Prostate gland (tissue), 2 donors: ENCODE results near the gene WDR91. TPM values are rescaled to one million over a fixed set of nuclear protein-coding genes. Genes with fewer than 3 reads are reported as not detected.
"Not testable (repeated sequence)": the region's sequence is repeated elsewhere in the genome, so short reads cannot be mapped to it uniquely, and the experiment has no call there.

Experiments
- DNase-seq: peaks from one replicate; pipeline ENCODE4 v3.0.0-alpha.2; 2019; ENCODE audit warnings: low spot score
- H3K27ac ChIP-seq, 2 donors: fragments of 200-600 bp; sonication (generic); 2 replicates each; pipeline ENCODE4 v1.5.1; 2017 to 2019
- H3K27me3 ChIP-seq: fragments of 200-600 bp; sonication (generic); replicated peaks from 2 replicates; pipeline ENCODE4 v1.5.1; 2019; ENCODE audit not compliant: insufficient read depth
- H3K36me3 ChIP-seq, 2 donors: fragments of 200-600 bp; sonication (generic); 1 replicate in 1 of 2; 2 replicates in 1 of 2; pipeline versions ENCODE4 v1.5.1 to v1.8.1; 2017 to 2019
- H3K4me1 ChIP-seq: fragments of 200-600 bp; sonication (generic); replicated peaks from 2 replicates; pipeline ENCODE4 v1.5.1; 2019
- H3K4me3 ChIP-seq, 2 donors: fragments of 200-600 bp; sonication (generic); 2 replicates each; pipeline ENCODE4 v1.5.1; 2017 to 2019
- H3K9me3 ChIP-seq: fragments of 200-600 bp; sonication (generic); 2 replicates; pipeline ENCODE4 v1.5.1; 2017
- POLR2A ChIP-seq: fragments of 450-650 bp; IDR thresholded peaks from one replicate; pipeline ENCODE4 v1.6.1; 2016; ENCODE audit warnings: antibody characterized with exemption, mild to moderate bottlenecking
- POLR2AphosphoS5 ChIP-seq: sonication (generic); formaldehyde crosslinking; IDR thresholded peaks from one replicate; pipeline ENCODE4 v1.6.1; 2017; ENCODE audit warnings: antibody characterized with exemption
- WGBS: methylation state at CpG from one replicate; pipeline ENCODE4 v1.1.5; 2018; 5-methylcytosine and 5-hydroxymethylcytosine counted together
- intact Hi-C: fragments of 100-400 bp; cut with DNase I; formaldehyde crosslinking; loops from one replicate; pipeline ENCODE4 v1.14.2; 2022
- total RNA-seq, 2 donors: library from RNA; depleted of rRNA; stranded (reverse); fragments of >200 nt; gene quantifications; one replicate each; pipeline ENCODE4 v1.1.0, GENCODE V29; 2016
- TF ChIP-seq, protein P1 (sequence below), 4 experiments: fragments of 200-600 bp in 2 of 4; fragments of 450-650 bp in 2 of 4; sonication (generic) in 2 of 4; IDR thresholded peaks; 1 replicate in 3 of 4; 2 replicates in 1 of 4; pipeline ENCODE4 v1.5.1; 2016 to 2019; ENCODE audit warnings: antibody characterized with exemption in 4 of 4, mild to moderate bottlenecking in 2 of 4, moderate library complexity in 2 of 4

The WDR91 gene
- total RNA-seq, 2 donors from 2014 or later, result 13.6 to 49.1 TPM

- DNase-seq, result no peak
- H3K27ac ChIP-seq, result no peak overlapping the region
- H3K27me3 ChIP-seq, result no peaks in the 10 kb centered on the region
- 89% methylated on average over 13 of the region's 13 CpGs for WGBS
- TF ChIP-seq, protein P1, sequence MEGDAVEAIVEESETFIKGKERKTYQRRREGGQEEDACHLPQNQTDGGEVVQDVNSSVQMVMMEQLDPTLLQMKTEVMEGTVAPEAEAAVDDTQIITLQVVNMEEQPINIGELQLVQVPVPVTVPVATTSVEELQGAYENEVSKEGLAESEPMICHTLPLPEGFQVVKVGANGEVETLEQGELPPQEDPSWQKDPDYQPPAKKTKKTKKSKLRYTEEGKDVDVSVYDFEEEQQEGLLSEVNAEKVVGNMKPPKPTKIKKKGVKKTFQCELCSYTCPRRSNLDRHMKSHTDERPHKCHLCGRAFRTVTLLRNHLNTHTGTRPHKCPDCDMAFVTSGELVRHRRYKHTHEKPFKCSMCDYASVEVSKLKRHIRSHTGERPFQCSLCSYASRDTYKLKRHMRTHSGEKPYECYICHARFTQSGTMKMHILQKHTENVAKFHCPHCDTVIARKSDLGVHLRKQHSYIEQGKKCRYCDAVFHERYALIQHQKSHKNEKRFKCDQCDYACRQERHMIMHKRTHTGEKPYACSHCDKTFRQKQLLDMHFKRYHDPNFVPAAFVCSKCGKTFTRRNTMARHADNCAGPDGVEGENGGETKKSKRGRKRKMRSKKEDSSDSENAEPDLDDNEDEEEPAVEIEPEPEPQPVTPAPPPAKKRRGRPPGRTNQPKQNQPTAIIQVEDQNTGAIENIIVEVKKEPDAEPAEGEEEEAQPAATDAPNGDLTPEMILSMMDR (IDR thresholded peaks at IDR 0.05), result no peak
- TF ChIP-seq POLR2A, result no peak
- TF ChIP-seq POLR2AphosphoS5, result no peak
- intact Hi-C loops, result no loop called here
- H3K4me3 ChIP-seq, result no peak overlapping the region
- no peaks in the 10 kb centered on the region for H3K9me3 ChIP-seq
- H3K36me3 ChIP-seq, result no peaks in the 10 kb centered on the region
- no peaks in the 10 kb centered on the region for H3K4me1 ChIP-seq
Measured at GRCh38 chr7:135178364-135178763, 33.0 kb downstream of the WDR91 start.

GRCh38 chr7:135177028-135177696 lies 34.2 kb downstream of the WDR91 start:
- TF ChIP-seq POLR2A (no peak), POLR2AphosphoS5 (no peak)
- TF ChIP-seq, protein P1 (IDR thresholded peaks at IDR 0.05), result no peak
- WGBS, result 85% methylated on average over 9 of the region's 9 CpGs
- no peaks in the 10 kb centered on the region for H3K36me3 ChIP-seq
- no peaks in the 10 kb centered on the region for H3K27me3 ChIP-seq
- no peaks in the 10 kb centered on the region for H3K9me3 ChIP-seq
- H3K4me1 ChIP-seq, result no peaks in the 10 kb centered on the region
- intact Hi-C loops, result no loop called here
- DNase-seq, result no peak
- H3K4me3 ChIP-seq, result no peak overlapping the region
- H3K27ac ChIP-seq, result no peak overlapping the region

- Histone ChIP-seq H3K36me3 (no peaks in the 10 kb centered on the region), H3K4me3 (no peak overlapping the region), H3K9me3 (no peaks in the 10 kb centered on the region), H3K27ac (no peak overlapping the region), H3K4me1 (no peaks in the 10 kb centered on the region), H3K27me3 (no peaks in the 10 kb centered on the region)
- intact Hi-C loops, result no loop called here
- WGBS, result 80% methylated on average over 6 of the region's 6 CpGs
- no peak for TF ChIP-seq POLR2AphosphoS5
- no peak for TF ChIP-seq POLR2A
- TF ChIP-seq, protein P1 (IDR thresholded peaks at IDR 0.05), result no peak
- DNase-seq, result no peak
Measured at GRCh38 chr7:135175931-135176330, 35.4 kb downstream of the WDR91 start.

DNA sequence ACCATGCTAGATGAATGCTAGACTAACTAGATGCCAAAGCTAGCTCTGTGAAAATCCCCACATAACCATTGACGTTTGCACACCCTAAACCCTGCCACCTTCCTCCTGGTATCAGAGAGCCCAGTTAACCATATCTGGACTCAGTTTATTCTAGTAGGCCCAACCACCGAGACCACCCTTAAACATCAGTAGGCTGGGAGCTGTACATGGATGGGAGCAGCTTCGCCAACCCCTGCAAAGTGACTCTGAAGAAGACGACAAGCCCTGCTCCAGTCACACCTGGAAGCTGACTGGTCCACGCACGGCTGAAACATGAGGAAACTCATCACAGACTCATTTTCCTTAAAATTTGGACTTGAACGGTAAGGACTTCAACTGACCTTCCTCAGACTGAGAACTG lies 36.4 kb downstream of the WDR91 start:
- Histone ChIP-seq H3K36me3 (no peaks in the 10 kb centered on the region), H3K27me3 (no peaks in the 10 kb centered on the region), H3K4me3 (no peak overlapping the region), H3K4me1 (no peaks in the 10 kb centered on the region), H3K27ac (no peak overlapping the region), H3K9me3 (no peaks in the 10 kb centered on the region)
- DNase-seq, result no peak
- intact Hi-C loops, result loop anchor here (5.0 kb wide), 2 partner anchors 37 to 488 kb away; partner anchors contain the start of gene WDR91
- TF ChIP-seq POLR2AphosphoS5 (no peak), POLR2A (no peak)
- TF ChIP-seq, protein P1 (IDR thresholded peaks at IDR 0.05), result no peak
- WGBS, result 93% methylated on average over 7 of the region's 7 CpGs

GRCh38 chr7:135173916-135174315 lies 37.4 kb downstream of the WDR91 start:
- H3K27ac ChIP-seq, DNase-seq, H3K4me1 ChIP-seq, H3K36me3 ChIP-seq, H3K4me3 ChIP-seq, H3K27me3 ChIP-seq, H3K9me3 ChIP-seq: not testable (repeated sequence)
- intact Hi-C loops, result loop anchor here (5.0 kb wide), 2 partner anchors 38 to 487 kb away; partner anchors contain the start of gene WDR91
- WGBS, result 75% methylated on average over 4 of the region's 4 CpGs

GRCh38 chr7:135171581-135172291 lies 39.6 kb downstream of the WDR91 start:
- H3K4me3 ChIP-seq, H3K36me3 ChIP-seq, H3K27me3 ChIP-seq, H3K9me3 ChIP-seq, H3K4me1 ChIP-seq: not testable (repeated sequence)
- peak; percentile 35 for DNase-seq
- H3K27ac ChIP-seq, result peak overlapping the region; percentile 90 to 91
- intact Hi-C loops, result loop anchor here (5.0 kb wide), 2 partner anchors 41 to 484 kb away; partner anchors contain the start of gene WDR91
- WGBS, result 69% methylated on average over 19 of the region's 19 CpGs

- Histone ChIP-seq H3K4me3 (peak overlapping the region; percentile 69 to 72), H3K27ac (peak overlapping the region; percentile 90 to 91)
- H3K36me3 ChIP-seq, H3K9me3 ChIP-seq, H3K27me3 ChIP-seq, H3K4me1 ChIP-seq, DNase-seq: not testable (repeated sequence)
- intact Hi-C loops, result loop anchor here (5.0 kb wide), 2 partner anchors 41 to 484 kb away; partner anchors contain the start of gene WDR91
- WGBS, result 18% methylated on average over 12 of the region's 12 CpGs
Measured at GRCh38 chr7:135170998-135171481, 40.3 kb downstream of the WDR91 start.
